GM18951 (cell line): ENCODE data around the gene LNPEP.

Experiments used
- POLR2A ChIP-seq: IDR thresholded peaks from 4 replicates; pipeline ENCODE4 v1.6.1; 2011; ENCODE audit warnings: mild to moderate bottlenecking; ENCODE audit not compliant: insufficient read length, insufficient read depth; ENCODE audit errors: extremely low read depth
- in situ Hi-C: fragments of 300-500 bp; cut with MboI; formaldehyde crosslinking; loops from one replicate; pipeline ENCODE4 v1.12.0; 2022; ENCODE audit warnings: low sequenced_read_pairs, mixed read lengths, inconsistent platforms; ENCODE audit not compliant: unreplicated experiment

LNPEP gene

DNA sequence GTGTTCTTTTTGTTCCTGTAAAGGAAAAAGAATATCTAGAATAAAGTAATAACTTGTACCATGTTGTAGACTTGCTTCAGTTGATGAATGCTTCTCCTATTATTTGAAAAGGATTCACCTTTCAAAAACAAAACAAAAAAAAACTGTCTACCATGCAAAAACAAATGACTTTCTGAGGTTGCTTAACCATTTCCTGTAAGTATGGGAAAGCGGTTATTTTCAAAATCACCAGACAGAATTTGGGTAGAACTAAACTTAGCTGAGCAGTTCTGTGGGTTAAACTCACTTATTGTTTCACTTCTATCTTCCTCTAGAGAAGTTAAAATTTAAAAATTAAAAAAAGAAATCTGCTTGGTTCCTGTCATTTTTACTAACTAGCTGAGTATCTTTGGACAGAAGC lies 25.2 kb downstream of the LNPEP start:
- TF ChIP-seq POLR2A: no peak
- in situ Hi-C loops: no loop called here

DNA sequence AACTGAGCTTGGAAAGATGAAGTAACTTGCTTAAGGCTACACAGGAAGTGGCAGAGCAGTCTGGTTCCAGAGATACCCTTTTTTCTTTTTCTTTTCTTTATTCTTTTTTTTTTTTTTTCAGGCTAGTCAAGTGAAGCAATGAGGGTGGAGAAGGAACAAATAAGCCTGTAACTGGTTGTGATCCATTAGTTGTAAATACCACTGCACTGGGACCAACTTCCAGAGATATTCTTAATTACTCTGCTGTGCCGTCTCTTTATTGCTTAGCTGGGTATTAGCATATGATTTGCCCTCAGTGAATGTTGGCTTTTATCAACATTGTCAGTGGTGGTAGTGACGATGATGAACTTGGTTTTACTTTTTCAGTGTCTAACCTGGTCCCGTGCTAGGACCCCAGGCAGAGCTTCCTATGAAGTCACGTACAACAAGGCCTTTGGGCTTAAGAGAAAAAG lies 26.7 kb downstream of the LNPEP start:
- in situ Hi-C loops: no loop called here

DNA sequence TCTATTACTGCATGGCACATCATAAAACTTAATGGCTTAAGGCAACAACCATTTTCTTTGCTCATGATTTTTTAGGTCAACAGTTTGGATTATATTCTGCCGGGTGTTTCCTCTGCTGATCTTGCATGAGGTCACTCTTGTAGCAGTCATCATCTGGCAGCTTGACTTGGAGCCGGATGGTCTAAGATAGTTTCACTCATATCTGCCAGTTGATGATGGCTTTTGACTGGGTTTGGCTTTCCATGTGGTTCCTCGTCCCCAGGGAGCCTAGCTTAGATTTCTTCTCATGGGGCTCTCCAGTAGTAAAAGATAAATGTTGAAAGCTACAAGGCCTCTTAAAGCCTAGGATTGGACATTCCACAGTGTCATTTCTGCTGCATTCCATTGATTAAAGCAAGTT lies 27.4 kb downstream of the LNPEP start:
- in situ Hi-C loops: no loop called here
- no peak for TF ChIP-seq POLR2A

More for the DNA sequence above, 26.7 kb downstream of the LNPEP start:
- no peak for TF ChIP-seq POLR2A

DNA sequence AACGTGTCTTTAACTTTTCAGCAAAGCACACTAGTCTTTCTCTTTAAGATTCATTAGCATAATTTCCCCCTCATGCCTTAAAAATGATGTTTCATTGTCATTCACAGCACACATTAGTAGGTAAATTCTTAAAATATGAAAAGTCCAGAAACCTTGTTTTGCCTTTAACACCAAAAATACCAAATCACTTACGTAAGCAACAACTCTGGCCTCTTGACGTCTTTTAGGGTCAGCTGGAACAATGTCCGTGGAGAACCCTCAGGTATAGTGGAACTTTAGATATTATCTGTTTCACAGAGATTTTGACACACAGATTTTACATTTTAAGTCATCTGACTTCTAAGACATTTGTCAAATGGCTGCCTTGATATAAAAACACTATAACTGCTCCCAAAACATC lies 30.9 kb downstream of the LNPEP start:
- in situ Hi-C loops: no loop called here
- TF ChIP-seq POLR2A: no peak

DNA sequence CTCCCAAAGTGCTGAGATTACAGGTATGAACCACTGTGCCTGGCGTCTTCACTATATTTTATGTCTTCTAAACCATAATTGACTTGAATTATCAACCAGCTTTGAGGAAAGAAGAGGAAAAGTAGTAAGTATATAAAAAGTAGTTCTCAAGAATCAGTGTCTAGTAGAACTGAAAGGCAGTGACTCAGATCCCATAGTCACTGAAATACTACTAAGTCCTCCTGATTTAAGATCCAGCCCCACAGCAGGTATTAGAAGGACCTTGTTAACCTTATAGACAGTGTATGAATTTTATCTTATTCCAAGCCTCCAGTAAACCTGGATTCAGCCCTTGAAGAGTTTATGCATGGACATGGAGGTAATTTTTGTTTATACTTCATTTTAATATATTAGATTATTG lies 31.5 kb downstream of the LNPEP start:
- TF ChIP-seq POLR2A: no peak
- in situ Hi-C loops: no loop called here

DNA sequence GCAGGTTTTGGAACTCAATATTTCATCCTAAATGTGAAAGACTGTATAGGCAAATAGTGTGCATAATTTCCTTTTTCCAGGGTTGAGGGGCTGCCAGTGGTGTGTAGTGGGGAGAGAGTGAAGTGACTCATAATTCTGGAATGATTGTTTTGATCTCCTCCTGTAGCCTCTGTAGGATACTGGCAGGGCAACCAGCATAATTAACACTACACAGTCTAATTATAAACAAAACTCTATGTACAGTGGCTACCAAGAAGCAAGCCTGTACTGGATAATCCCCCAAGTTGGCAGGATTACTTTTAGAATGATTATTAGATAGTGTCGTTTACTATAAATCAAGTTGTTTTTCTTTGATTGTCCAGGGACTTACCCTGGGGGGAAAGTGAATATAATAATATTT lies 32.2 kb downstream of the LNPEP start:
- TF ChIP-seq POLR2A: no peak
- in situ Hi-C loops: no loop called here

DNA sequence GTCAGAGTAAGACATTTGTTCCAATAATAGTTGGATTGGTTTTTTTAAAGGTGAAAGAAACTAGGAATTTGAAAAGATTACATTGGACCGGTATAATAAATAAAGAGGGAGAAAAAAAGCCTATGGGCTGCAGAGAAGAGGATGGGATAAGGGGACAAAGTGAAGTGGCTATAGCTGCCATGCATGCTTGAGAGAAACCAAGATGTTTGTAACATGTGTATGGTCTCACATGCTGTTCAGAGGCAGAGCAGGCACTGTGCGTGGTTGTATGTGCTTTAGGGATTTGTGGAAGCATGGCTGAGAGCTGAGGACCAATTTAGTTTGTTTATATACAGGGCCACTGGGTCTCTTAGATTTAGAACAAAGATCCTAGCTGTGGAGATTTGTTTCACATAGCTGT lies 32.7 kb downstream of the LNPEP start:
- TF ChIP-seq POLR2A: no peak
- in situ Hi-C loops: no loop called here

DNA sequence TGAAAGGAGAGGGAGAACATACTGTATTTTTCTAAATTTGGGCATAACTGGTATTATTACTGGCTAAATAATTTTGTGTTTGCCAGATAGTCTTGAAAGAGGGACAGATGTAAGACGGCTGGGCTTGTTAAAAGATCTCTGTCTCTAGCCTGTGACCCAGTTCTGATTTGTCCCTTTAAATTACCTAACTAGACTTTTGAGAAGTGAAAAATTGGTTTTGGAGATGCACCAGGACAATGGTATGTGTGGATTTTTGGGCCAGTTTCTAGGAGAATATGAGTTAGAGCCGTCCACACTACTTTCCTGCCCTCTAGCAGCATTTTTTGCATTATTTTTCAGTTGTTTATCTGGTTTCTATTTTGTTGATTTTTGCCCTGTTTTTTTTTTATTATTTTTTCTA lies 33.5 kb downstream of the LNPEP start:
- TF ChIP-seq POLR2A: no peak
- in situ Hi-C loops: no loop called here

DNA sequence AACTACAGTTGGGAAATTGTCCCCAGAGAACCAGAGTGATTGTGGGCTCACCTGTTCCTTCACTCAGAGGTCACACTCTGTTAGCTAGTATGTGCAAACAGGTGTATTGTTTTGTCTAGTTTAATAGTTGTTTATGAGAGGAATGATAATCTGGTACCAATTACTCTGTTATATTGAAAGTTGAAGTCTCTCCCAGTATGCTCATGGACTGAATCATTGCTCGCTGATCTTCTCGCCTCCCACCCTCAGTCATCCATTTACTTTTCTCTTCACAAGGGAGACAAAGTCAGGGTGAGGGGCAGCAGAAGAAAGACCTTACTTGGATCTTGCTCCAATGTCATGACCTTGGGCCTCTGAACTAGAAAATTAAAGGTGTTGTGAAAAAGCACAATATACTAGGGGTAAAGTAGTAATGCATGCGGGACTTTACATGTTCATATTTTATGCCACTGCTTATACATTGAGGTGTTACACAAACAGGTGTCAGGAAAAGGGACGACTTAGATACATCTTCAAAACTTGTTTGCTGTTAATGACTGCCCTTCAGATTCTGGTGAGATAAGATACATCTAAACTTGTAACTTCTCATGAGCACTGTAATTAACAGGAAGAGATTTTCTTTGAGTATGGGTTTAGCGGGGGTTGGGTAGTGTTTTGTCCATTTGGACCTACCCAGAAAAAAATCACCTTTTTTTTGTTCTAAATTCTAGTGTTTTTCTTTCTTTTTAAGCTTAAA lies 36.9 kb downstream of the LNPEP start:
- no peak for TF ChIP-seq POLR2A
- in situ Hi-C loops: no loop called here

DNA sequence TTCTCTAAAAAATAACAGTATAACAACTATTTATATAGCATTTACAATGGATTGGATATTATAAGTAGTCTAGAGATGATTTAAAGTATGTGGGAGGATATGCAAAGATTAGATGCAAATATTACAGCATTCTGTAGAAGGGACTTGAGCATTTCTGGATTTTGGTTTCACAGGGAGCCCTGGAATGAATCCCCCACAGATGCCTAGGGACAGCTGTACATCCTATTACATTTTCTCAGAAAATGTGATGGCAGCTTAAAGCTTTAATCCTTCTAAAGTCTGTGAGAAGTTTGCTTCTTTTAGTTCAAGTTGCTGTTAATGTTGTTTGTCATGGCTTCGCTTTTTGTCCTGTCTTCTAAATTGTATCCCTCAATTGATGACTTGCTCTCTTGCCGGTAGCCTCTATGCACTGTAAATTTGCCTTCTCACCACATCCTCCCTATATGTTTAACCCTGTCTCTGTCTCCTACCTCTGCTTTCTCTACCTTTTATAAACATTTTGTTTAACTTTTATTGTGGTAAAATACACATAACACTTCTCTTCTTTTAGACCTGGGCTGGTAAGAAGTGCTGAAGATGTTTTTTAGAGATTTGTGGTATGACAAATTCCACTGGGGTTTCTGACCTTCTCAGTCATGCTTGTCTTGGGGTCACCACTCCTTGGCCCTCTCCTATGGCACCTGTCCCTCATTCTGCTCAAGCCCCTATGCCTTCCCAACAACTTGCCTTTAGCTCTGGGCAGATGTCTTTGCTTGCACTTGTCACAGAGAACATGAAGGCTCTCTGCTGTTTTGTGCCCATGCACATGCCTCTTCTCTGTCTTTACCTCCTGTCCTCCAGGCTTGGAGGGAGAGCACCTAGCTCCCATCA lies 37.9 kb downstream of the LNPEP start:
- in situ Hi-C loops: no loop called here
- TF ChIP-seq POLR2A: no peak

DNA sequence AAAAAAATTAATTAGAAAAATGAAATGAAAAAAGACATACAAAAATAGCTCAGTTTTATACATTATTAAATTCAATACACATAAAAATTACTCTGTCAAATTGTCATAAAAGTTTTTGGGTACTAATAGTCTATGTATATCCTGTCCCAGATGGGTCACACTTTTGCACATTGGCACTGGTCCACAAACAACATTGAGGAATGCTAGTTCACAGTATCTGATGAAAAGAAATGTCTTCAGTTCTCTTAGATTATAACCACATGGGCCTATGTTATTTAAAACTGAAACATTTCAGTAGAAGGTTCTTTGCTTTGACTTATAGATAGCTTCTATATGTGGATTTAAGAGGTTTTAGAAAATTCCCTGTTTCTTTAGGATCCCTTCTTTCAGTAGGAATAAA lies 39.8 kb downstream of the LNPEP start:
- TF ChIP-seq POLR2A: no peak

DNA sequence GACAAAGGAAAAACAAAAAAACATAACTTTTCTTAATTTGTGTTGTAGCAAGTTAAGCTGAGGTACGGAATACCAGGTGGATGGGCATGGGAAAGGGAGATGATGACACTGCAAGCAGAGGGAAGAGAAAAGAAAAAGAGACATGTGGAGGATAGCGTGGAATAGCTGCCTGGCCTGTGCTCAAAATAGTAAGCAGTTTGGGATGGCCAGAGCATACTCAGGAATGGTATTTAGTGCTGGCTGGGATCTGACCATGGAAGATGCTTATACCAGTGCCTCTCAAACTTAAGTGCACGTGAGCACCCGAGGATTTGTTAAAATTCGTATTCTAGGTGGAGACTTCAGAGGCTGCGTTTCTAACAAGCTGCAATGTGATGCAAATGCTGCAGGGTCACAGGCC lies 41.3 kb downstream of the LNPEP start:
- in situ Hi-C loops: no loop called here
- TF ChIP-seq POLR2A: no peak

More for the DNA sequence above, 39.8 kb downstream of the LNPEP start:
- in situ Hi-C loops: no loop called here

DNA sequence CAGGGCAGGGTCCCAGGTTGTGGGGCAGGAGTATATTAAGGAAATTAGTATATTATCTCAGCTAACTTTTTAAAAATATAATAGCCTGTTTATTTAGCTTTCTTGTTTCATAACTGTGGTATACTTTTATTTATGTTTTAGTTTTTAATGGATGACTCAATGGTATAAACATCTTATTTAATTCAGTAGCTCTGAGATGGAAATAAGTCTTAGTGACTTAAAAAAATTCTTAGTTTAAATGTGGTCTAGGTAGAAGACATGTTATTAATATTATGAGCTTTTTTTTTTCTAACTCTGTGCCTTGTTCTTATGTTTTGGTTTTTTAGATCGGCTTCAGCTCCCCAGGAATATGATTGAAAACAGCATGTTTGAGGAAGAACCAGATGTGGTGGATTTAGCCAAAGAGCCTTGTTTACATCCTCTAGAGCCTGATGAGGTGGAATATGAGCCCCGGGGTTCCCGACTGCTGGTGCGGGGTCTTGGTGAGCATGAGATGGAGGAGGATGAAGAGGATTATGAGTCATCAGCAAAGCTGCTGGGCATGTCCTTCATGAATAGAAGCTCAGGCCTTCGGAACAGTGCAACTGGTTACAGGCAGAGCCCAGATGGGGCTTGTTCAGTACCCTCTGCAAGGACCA lies 43.1 kb downstream of the LNPEP start:
- in situ Hi-C loops: no loop called here
- TF ChIP-seq POLR2A: no peak
